Lung (tissue), 12 donors: ENCODE data around the gene LYAR. TPM values are rescaled to one million over a fixed set of nuclear protein-coding genes. Genes with fewer than 3 reads are reported as not detected.
"Not testable (repeated sequence)": the region's sequence is repeated elsewhere in the genome, so short reads cannot be mapped to it uniquely, and the experiment has no call there.

Source experiments
- ATAC-seq: fragments of 200-7000 bp; cut with Tn5 transposase; one replicate; pipeline ENCODE4 v1.9.1; 2020; ENCODE audit warnings: moderate number of reproducible peaks; ENCODE audit not compliant: insufficient read depth, low FRiP score
- DNase-seq, 3 donors: peaks; one replicate each; pipeline ENCODE4 v3.0.0-alpha.2; 2013 to 2017
- H3K27ac ChIP-seq, 2 donors: one replicate each; pipeline ENCODE4 v1.5.1; 2013; ENCODE audit warnings: mild to moderate bottlenecking in 2 of 2, moderate library complexity in 2 of 2, control low read depth in 1 of 2, inconsistent platforms in 1 of 2, low read depth in 1 of 2, low read length in 1 of 2
- H3K27me3 ChIP-seq, 3 donors: one replicate each; pipeline ENCODE4 v1.5.1; 2013; ENCODE audit warnings: low read length in 2 of 3; ENCODE audit not compliant: control insufficient read depth in 3 of 3, insufficient read depth in 3 of 3
- H3K36me3 ChIP-seq, 4 donors: one replicate each; pipeline ENCODE4 v1.5.1; 2013; ENCODE audit warnings: low read length in 4 of 4, mild to moderate bottlenecking in 1 of 4, moderate library complexity in 1 of 4; ENCODE audit not compliant: control insufficient read depth in 4 of 4, insufficient read depth in 4 of 4
- H3K4me1 ChIP-seq, 5 donors: one replicate each; pipeline ENCODE4 v1.5.1; 2013; ENCODE audit warnings: low read length in 5 of 5, mild to moderate bottlenecking in 2 of 5, moderate library complexity in 1 of 5; ENCODE audit not compliant: control insufficient read depth in 5 of 5, insufficient read depth in 5 of 5
- H3K4me3 ChIP-seq: one replicate; pipeline ENCODE4 v1.5.1; 2013; ENCODE audit warnings: mild to moderate bottlenecking, control low read depth, moderate library complexity
- H3K9ac ChIP-seq, 2 donors: one replicate each; pipeline ENCODE4 v1.5.1; 2013; ENCODE audit warnings: low read length in 2 of 2, control low read depth in 1 of 2; ENCODE audit not compliant: insufficient read depth in 1 of 2
- H3K9me3 ChIP-seq, 4 donors: one replicate each; pipeline ENCODE4 v1.5.1; 2013; ENCODE audit warnings: low read length in 3 of 4, mild to moderate bottlenecking in 1 of 4, moderate library complexity in 1 of 4; ENCODE audit not compliant: control insufficient read depth in 4 of 4, insufficient read depth in 3 of 4
- CTCF ChIP-seq: IDR thresholded peaks from 2 replicates; pipeline ENCODE4 v1.5.1; 2012; ENCODE audit warnings: mild to moderate bottlenecking; ENCODE audit errors: control extremely low read depth, extremely low read depth
- WGBS, 2 donors: extraction: QIAGEN DNeasy Blood & Tissue Kit; methylation state at CpG; one replicate each; pipeline ENCODE4 v1.1.7; 2013; 5-methylcytosine and 5-hydroxymethylcytosine counted together
- polyA plus RNA-seq, 2 donors: library from polyadenylated mRNA; stranded (reverse); fragments of 200-250 nt; gene quantifications; one replicate each; pipeline ENCODE4 v1.2.1, GENCODE V29; 2013
- total RNA-seq, 2 donors: library from RNA; depleted of rRNA in 1 of 2; stranded (reverse); fragments of >200 nt in 1 of 2; gene quantifications; one replicate each; pipeline ENCODE4 v1.2.1, GENCODE V29; 2014 to 2021
- donor health status: control.
- donor health status: control.
- donor health status: Bipolar disorder and iron deficiency.
- donor health status: healthy.
- donor health status: DM: yes; HTN: yes; CAD: no.

The LYAR gene
- total and polyA plus RNA-seq, 4 donors, result 9.3 to 19.5 (median 14.4) TPM

GRCh38 chr4:4248029-4248884 is 41.7 kb downstream of the LYAR start, which contains the start of gene TMEM128:
TSS of gene TMEM128 (minus strand) at chr4:4248223. CDS start at chr4:4248202, 21 bp downstream.
- peaks cover 12 to 19% (median 15%) of the 10 kb centered on the region in 4 donors for H3K36me3 ChIP-seq
- no peaks in the 10 kb centered on the region for H3K9me3 ChIP-seq
- ATAC-seq (peak; percentile 95), DNase-seq (peak; percentile 95 to 98 (median 97))
- TF ChIP-seq CTCF, result no peak
- H3K27me3 ChIP-seq, result no peaks in the 10 kb centered on the region
- peak within 1 kb of the TSS; percentile 93 for H3K4me3 ChIP-seq
- peak within 1 kb of the TSS; percentile 85 for H3K9ac ChIP-seq
- peak within 1 kb of the TSS; percentile 97 to 99 for H3K27ac ChIP-seq
- H3K4me1 ChIP-seq, result peaks cover 4 to 15% (median 6%) of the 10 kb centered on the region in 5 donors
- WGBS, 2 donors, result 1% methylated on average over 62 of the region's 62 CpGs

GRCh38 chr4:4247696-4248028 is 42.3 kb downstream of the LYAR start:
- WGBS, 2 donors, result 0 to 1% methylated on average over 12 of the region's 12 CpGs
- Histone ChIP-seq H3K4me3 (peak overlapping the region; percentile 93), H3K9ac (peak overlapping the region; percentile 85), H3K4me1 (peaks cover 4 to 15% (median 6%) of the 10 kb centered on the region in 5 donors), H3K27ac (peak overlapping the region; percentile 97 to 99), H3K36me3 (peaks cover 13 to 19% (median 16%) of the 10 kb centered on the region in 4 donors), H3K9me3 (no peaks in the 10 kb centered on the region), H3K27me3 (no peaks in the 10 kb centered on the region)
- ATAC-seq (no peak), DNase-seq (peak in 1 of 3 donors; percentile 45)
- TF ChIP-seq CTCF, result no peak

GRCh38 chr4:4245172-4245571 is 44.8 kb downstream of the LYAR start:
- Histone ChIP-seq H3K36me3 (peaks cover 15 to 27% (median 25%) of the 10 kb centered on the region in 4 donors), H3K27me3 (no peaks in the 10 kb centered on the region), H3K4me3 (no peak overlapping the region), H3K27ac (no peak overlapping the region), H3K9me3 (no peaks in the 10 kb centered on the region), H3K9ac (no peak overlapping the region), H3K4me1 (peaks cover 4 to 15% (median 6%) of the 10 kb centered on the region in 5 donors)
- DNase-seq, result no peak
- 94 to 100% methylated on average over 1 of the region's 1 CpG for WGBS, 2 donors
- no peak for ATAC-seq
- TF ChIP-seq CTCF, result no peak

GRCh38 chr4:4239551-4239950 is 50.4 kb downstream of the LYAR start:
- not testable (repeated sequence) for H3K4me1 ChIP-seq, H3K27me3 ChIP-seq, DNase-seq, H3K9me3 ChIP-seq, ATAC-seq, H3K4me3 ChIP-seq, H3K27ac ChIP-seq, H3K9ac ChIP-seq
- WGBS, 2 donors, result 95 to 96% methylated on average over 3 of the region's 3 CpGs
- H3K36me3 ChIP-seq, result peaks cover 20 to 28% (median 26%) of the 10 kb centered on the region in 4 donors
